ENCODE data around the gene RASSF5. TPM values are rescaled to one million over a fixed set of nuclear protein-coding genes. Genes with fewer than 3 reads are reported as not detected.
A peak's percentile ranks its signal among the peaks of the same experiment; 100 is the strongest.

RASSF5 gene
- total RNA-seq, 2 experiments from 2014 or later, result 257 to 258 TPM

- peak; percentile 75 for DNase-seq
- H3K4me1 Mint-ChIP-seq (ENCODE audit: low read depth), result peaks cover 55% of the 10 kb centered on the region
- CTCF ChIA-PET, result interaction anchor here (0.7 to 21.2 kb wide), 9 partner anchors 10 to 76 kb away, joined by 3 to 511 read pairs (median 5); no protein-coding TSS in a partner anchor
- no peaks in the 10 kb centered on the region for H3K9me3 Mint-ChIP-seq
- H3K27ac Mint-ChIP-seq, result peak overlapping the region; percentile 99
- intact Hi-C loops (cut with micrococcal nuclease), result loop anchor here (1.0 to 5.0 kb wide), 3 partner anchors 147 to 923 kb away; partner anchors contain the start of gene ELK4
- peak overlapping the region; percentile 96 for H3K4me3 Mint-ChIP-seq
- no peaks in the 10 kb centered on the region for H3K27me3 Mint-ChIP-seq (ENCODE audit: low read depth)
- peaks cover 34% of the 10 kb centered on the region for H3K36me3 Mint-ChIP-seq (ENCODE audit: low read depth)
Observed at GRCh38 chr1:206555473-206555935, 48.2 kb downstream of the RASSF5 start.

GRCh38 chr1:206556047-206556749 lies 48.9 kb downstream of the RASSF5 start:
- intact Hi-C loops (cut with micrococcal nuclease), result loop anchor here (1.0 to 5.0 kb wide), 8 partner anchors 11 to 924 kb away; partner anchors contain the start of genes ELK4 and RASSF5
- H3K36me3 Mint-ChIP-seq (ENCODE audit: low read depth), result peaks cover 41% of the 10 kb centered on the region
- H3K27ac Mint-ChIP-seq, result peak overlapping the region; percentile 99
- CTCF ChIA-PET, result interaction anchor here (0.7 to 21.2 kb wide), 8 partner anchors 10 to 108 kb away, joined by 3 to 511 read pairs (median 4); no protein-coding TSS in a partner anchor
- H3K9me3 Mint-ChIP-seq, result no peaks in the 10 kb centered on the region
- no peaks in the 10 kb centered on the region for H3K27me3 Mint-ChIP-seq (ENCODE audit: low read depth)
- peak; percentile 75 for DNase-seq
- H3K4me1 Mint-ChIP-seq (ENCODE audit: low read depth), result peaks cover 57% of the 10 kb centered on the region
- H3K4me3 Mint-ChIP-seq, result peak overlapping the region; percentile 96

GRCh38 chr1:206556750-206557635 lies 49.7 kb downstream of the RASSF5 start:
- intact Hi-C loops (cut with micrococcal nuclease), result loop anchor here (1.0 to 5.0 kb wide), 8 partner anchors 12 to 925 kb away; partner anchors contain the start of genes ELK4 and RASSF5
- Mint-ChIP-seq H3K4me1 (ENCODE audit: low read depth) (peaks cover 61% of the 10 kb centered on the region), H3K4me3 (peak overlapping the region; percentile 96), H3K27ac (peak overlapping the region; percentile 100), H3K36me3 (ENCODE audit: low read depth) (peaks cover 48% of the 10 kb centered on the region), H3K9me3 (no peaks in the 10 kb centered on the region), H3K27me3 (ENCODE audit: low read depth) (no peaks in the 10 kb centered on the region)
- CTCF ChIA-PET, result interaction anchor here (1.0 to 21.2 kb wide), 5 partner anchors 9 to 107 kb away, joined by 3 to 511 read pairs (median 70); no protein-coding TSS in a partner anchor
- DNase-seq, result peak; percentile 92

- peak overlapping the region; percentile 96 for H3K4me3 Mint-ChIP-seq
- intact Hi-C loops (cut with micrococcal nuclease), result loop anchor here (2.0 to 5.0 kb wide), 4 partner anchors 51 to 926 kb away; partner anchors contain the start of genes ELK4 and RASSF5
- CTCF ChIA-PET, result interaction anchor here (1.0 to 21.2 kb wide), 5 partner anchors 8 to 78 kb away, joined by 3 to 511 read pairs (median 20); partner anchors contain the start of gene DYRK3
- H3K36me3 Mint-ChIP-seq (ENCODE audit: low read depth), result peaks cover 57% of the 10 kb centered on the region
- no peaks in the 10 kb centered on the region for H3K27me3 Mint-ChIP-seq (ENCODE audit: low read depth)
- H3K9me3 Mint-ChIP-seq, result no peaks in the 10 kb centered on the region
- H3K4me1 Mint-ChIP-seq (ENCODE audit: low read depth), result peaks cover 62% of the 10 kb centered on the region
- peak; percentile 69 for DNase-seq
- H3K27ac Mint-ChIP-seq, result peak overlapping the region; percentile 100
Observed at GRCh38 chr1:206557636-206558473, 50.5 kb downstream of the RASSF5 start.

- Mint-ChIP-seq H3K4me1 (ENCODE audit: low read depth) (peaks cover 58% of the 10 kb centered on the region), H3K36me3 (ENCODE audit: low read depth) (peaks cover 69% of the 10 kb centered on the region), H3K9me3 (no peaks in the 10 kb centered on the region), H3K4me3 (peak overlapping the region; percentile 96), H3K27ac (peak overlapping the region; percentile 100), H3K27me3 (ENCODE audit: low read depth) (no peaks in the 10 kb centered on the region)
- CTCF ChIA-PET, result interaction anchor here (0.6 to 21.2 kb wide), 9 partner anchors 8 to 76 kb away, joined by 3 to 511 read pairs (median 4); partner anchors contain the start of genes DYRK3 and EIF2D
- intact Hi-C loops (cut with micrococcal nuclease), result loop anchor here (5.0 kb wide), 2 partner anchors 143 to 927 kb away; partner anchors contain the start of gene ELK4
- no peak for DNase-seq
Observed at GRCh38 chr1:206558794-206559671, 51.7 kb downstream of the RASSF5 start.

- peaks cover 57% of the 10 kb centered on the region for H3K4me1 Mint-ChIP-seq (ENCODE audit: low read depth)
- intact Hi-C loops (cut with micrococcal nuclease), result loop anchor here (5.0 kb wide), 2 partner anchors 143 to 927 kb away; partner anchors contain the start of gene ELK4
- no peak for DNase-seq
Observed at GRCh38 chr1:206559672-206559995, 52.3 kb downstream of the RASSF5 start.

GRCh38 chr1:206560007-206560716 lies 52.8 kb downstream of the RASSF5 start:
- no peaks in the 10 kb centered on the region for H3K9me3 Mint-ChIP-seq
- H3K36me3 Mint-ChIP-seq (ENCODE audit: low read depth), result peaks cover 80% of the 10 kb centered on the region
- H3K4me1 Mint-ChIP-seq (ENCODE audit: low read depth), result peaks cover 57% of the 10 kb centered on the region
- peak overlapping the region; percentile 100 for H3K27ac Mint-ChIP-seq
- intact Hi-C loops (cut with micrococcal nuclease), result loop anchor here (1.0 kb wide), 1 partner anchor 8 kb away; no protein-coding TSS in a partner anchor
- peak overlapping the region; percentile 96 for H3K4me3 Mint-ChIP-seq
- no peaks in the 10 kb centered on the region for H3K27me3 Mint-ChIP-seq (ENCODE audit: low read depth)
- DNase-seq, result peak; percentile 83
- CTCF ChIA-PET, result interaction anchor here (0.6 to 21.2 kb wide), 6 partner anchors 9 to 52 kb away, joined by 3 to 511 read pairs (median 4); partner anchors contain the start of gene EIF2D

More at GRCh38 chr1:206559672-206559995, 52.3 kb downstream of the RASSF5 start:
- H3K9me3 Mint-ChIP-seq, result no peaks in the 10 kb centered on the region
- H3K4me3 Mint-ChIP-seq, result peak overlapping the region; percentile 96
- peak overlapping the region; percentile 100 for H3K27ac Mint-ChIP-seq
- H3K27me3 Mint-ChIP-seq (ENCODE audit: low read depth), result no peaks in the 10 kb centered on the region
- CTCF ChIA-PET, result interaction anchor here (0.6 to 21.2 kb wide), 6 partner anchors 8 to 52 kb away, joined by 3 to 511 read pairs (median 4); partner anchors contain the start of gene EIF2D
- peaks cover 75% of the 10 kb centered on the region for H3K36me3 Mint-ChIP-seq (ENCODE audit: low read depth)

- CTCF ChIA-PET, result interaction anchor here (0.6 to 21.2 kb wide), 6 partner anchors 8 to 100 kb away, joined by 3 to 511 read pairs (median 38); no protein-coding TSS in a partner anchor
- peak; percentile 43 for DNase-seq
- Mint-ChIP-seq H3K27me3 (ENCODE audit: low read depth) (no peaks in the 10 kb centered on the region), H3K4me1 (ENCODE audit: low read depth) (peaks cover 78% of the 10 kb centered on the region), H3K27ac (peak overlapping the region; percentile 100), H3K9me3 (no peaks in the 10 kb centered on the region), H3K36me3 (ENCODE audit: low read depth) (peaks cover 98% of the 10 kb centered on the region), H3K4me3 (peak overlapping the region; percentile 82)
- intact Hi-C loops (cut with micrococcal nuclease), result loop anchor here (1.0 kb wide), 1 partner anchor 18 kb away; no protein-coding TSS in a partner anchor
Observed at GRCh38 chr1:206563367-206564207, 56.3 kb downstream of the RASSF5 start.

GRCh38 chr1:206565995-206566394 lies 58.7 kb downstream of the RASSF5 start:
- CTCF ChIA-PET, result interaction anchor here (1.2 to 21.2 kb wide), 5 partner anchors 12 to 87 kb away, joined by 3 to 511 read pairs (median 70); no protein-coding TSS in a partner anchor
- intact Hi-C loops (cut with micrococcal nuclease), result no loop called here
- Mint-ChIP-seq H3K27ac (peak overlapping the region; percentile 100), H3K4me3 (peak overlapping the region; percentile 82), H3K27me3 (ENCODE audit: low read depth) (no peaks in the 10 kb centered on the region), H3K36me3 (ENCODE audit: low read depth) (peaks cover 96% of the 10 kb centered on the region), H3K9me3 (no peaks in the 10 kb centered on the region), H3K4me1 (ENCODE audit: low read depth) (peaks cover 90% of the 10 kb centered on the region)
- no peak for DNase-seq
